Astrocyte of the cerebellum (primary cell): ENCODE results near the gene FAM228B.

Source experiments
- DNase-seq: peaks from one replicate; pipeline ENCODE4 v3.0.0-alpha.2; 2011; ENCODE audit warnings: low read depth
- H3K4me3 ChIP-seq: 2 replicates; pipeline ENCODE4 v1.5.1; 2011; ENCODE audit warnings: mild to moderate bottlenecking, low read depth, low read length, moderate library complexity
- in situ Hi-C: cut with HindIII; loops from 2 replicates; pipeline ENCODE4 v1.10.0; 2017; ENCODE audit warnings: low sequenced_read_pairs
- TF ChIP-seq, protein P1 (sequence below): IDR thresholded peaks from 2 replicates; pipeline ENCODE4 v1.5.1; 2012; ENCODE audit warnings: low read length, low read depth, moderate library complexity, mild to moderate bottlenecking; ENCODE audit errors: missing control alignments

FAM228B gene

GRCh38 chr2:24176326-24176725 lies 53.1 kb downstream of the FAM228B start:
- TF ChIP-seq, protein P1, sequence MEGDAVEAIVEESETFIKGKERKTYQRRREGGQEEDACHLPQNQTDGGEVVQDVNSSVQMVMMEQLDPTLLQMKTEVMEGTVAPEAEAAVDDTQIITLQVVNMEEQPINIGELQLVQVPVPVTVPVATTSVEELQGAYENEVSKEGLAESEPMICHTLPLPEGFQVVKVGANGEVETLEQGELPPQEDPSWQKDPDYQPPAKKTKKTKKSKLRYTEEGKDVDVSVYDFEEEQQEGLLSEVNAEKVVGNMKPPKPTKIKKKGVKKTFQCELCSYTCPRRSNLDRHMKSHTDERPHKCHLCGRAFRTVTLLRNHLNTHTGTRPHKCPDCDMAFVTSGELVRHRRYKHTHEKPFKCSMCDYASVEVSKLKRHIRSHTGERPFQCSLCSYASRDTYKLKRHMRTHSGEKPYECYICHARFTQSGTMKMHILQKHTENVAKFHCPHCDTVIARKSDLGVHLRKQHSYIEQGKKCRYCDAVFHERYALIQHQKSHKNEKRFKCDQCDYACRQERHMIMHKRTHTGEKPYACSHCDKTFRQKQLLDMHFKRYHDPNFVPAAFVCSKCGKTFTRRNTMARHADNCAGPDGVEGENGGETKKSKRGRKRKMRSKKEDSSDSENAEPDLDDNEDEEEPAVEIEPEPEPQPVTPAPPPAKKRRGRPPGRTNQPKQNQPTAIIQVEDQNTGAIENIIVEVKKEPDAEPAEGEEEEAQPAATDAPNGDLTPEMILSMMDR, result no peak
- H3K4me3 ChIP-seq, result no peak overlapping the region
- DNase-seq, result no peak
- in situ Hi-C loops, result no loop called here

DNA sequence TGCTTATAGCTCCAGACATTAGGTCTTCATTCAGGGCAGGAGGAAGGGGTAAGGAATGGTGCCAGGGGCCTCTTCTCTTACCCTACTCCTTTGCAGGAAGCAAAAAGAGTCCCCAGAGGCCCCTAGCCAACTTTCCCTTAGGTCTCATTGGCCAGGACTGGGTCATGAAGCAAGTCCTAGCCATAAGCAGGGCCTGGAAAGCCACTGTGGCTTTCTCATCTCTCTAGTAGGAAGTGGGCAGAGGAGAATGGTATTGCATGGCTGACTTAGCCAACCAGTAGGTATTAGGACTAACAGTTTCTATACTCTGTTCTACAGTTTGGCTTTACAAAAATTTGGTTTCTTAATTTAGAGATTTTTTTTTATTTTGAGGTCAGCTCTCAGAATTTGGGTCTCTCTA lies 56.4 kb downstream of the FAM228B start:
- in situ Hi-C loops, result no loop called here
- TF ChIP-seq, protein P1, result no peak

DNA sequence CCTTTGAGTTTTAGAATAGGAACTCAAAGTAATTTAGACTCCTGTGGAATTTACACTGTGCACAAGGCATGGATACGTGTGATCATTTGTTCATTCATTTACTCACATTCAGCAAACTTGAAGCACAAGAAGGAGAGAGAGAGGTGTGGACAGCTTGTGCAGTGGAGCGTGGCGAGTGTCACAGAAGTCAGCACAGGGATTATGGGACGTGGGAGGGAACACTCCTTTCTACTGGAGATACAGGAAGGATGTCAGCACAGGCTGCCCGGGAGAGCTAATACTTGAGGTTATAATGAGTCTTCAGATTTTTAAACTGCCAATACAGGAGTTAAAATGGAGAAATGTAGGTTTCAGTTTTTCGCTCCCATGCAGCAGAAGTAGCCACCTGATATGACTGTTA lies 58.6 kb downstream of the FAM228B start:
- in situ Hi-C loops, result no loop called here
- no peak for DNase-seq
- TF ChIP-seq, protein P1, result no peak
- H3K4me3 ChIP-seq, result no peak overlapping the region

More for the DNA sequence above, 56.4 kb downstream of the FAM228B start:
- DNase-seq, result no peak
- H3K4me3 ChIP-seq, result no peak overlapping the region

- no peak overlapping the region for H3K4me3 ChIP-seq
- in situ Hi-C loops, result no loop called here
- TF ChIP-seq, protein P1, result no peak
- DNase-seq, result no peak
Observed at GRCh38 chr2:24182507-24182906, 59.2 kb downstream of the FAM228B start.

GRCh38 chr2:24183366-24184069 lies 60.2 kb downstream of the FAM228B start:
- H3K4me3 ChIP-seq, result no peak overlapping the region
- TF ChIP-seq, protein P1, result no peak
- no peak for DNase-seq
- in situ Hi-C loops, result no loop called here

DNA sequence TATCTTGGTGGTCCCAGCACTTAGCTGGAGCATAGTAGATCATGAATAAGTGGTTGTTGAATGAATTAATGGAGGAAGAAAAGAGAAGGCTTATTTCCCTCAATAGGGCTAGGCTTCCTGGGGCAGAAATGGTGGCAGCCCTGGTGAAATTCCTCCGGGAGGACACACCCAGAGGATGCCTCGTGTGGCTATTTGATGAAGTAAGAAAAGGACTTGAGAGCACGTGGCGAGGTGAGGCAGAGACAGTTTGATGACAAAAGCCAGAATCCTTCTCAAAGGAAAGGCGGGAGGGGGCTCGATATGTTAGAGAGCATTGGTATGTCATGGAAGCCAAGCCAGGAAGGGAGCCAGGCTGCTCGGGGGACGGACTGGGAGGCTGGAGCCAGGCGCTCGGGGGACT lies 66.3 kb downstream of the FAM228B start:
- in situ Hi-C loops, result no loop called here
- DNase-seq, result no peak
- TF ChIP-seq, protein P1, result no peak
- no peak overlapping the region for H3K4me3 ChIP-seq
